SKM-1 treated with dmso at 0.1 percent for 144 hours (cell line): ENCODE results near the gene FAM237B.

Experiments used
- DNase-seq: peaks from one replicate; lab custom pipeline; 2025; ENCODE audit not compliant: unreplicated experiment; lab: John Stamatoyannopoulos, UW

The FAM237B gene

GRCh38 chr7:90298145-90299038, 22.7 kb downstream of the FAM237B start:
- peak; percentile 32 for DNase-seq

- DNase-seq = peak; percentile 18
Observed at GRCh38 chr7:90290244-90291113, 30.6 kb downstream of the FAM237B start.

- no peak for DNase-seq
Observed at GRCh38 chr7:90288154-90288553, 33.0 kb downstream of the FAM237B start.

- DNase-seq = no peak
Observed at GRCh38 chr7:90276033-90276728, 44.9 kb downstream of the FAM237B start.

GRCh38 chr7:90274161-90274560, 46.9 kb downstream of the FAM237B start:
- DNase-seq = no peak

GRCh38 chr7:90272242-90272641, 48.9 kb downstream of the FAM237B start:
- no peak for DNase-seq

- DNase-seq = no peak
Observed at GRCh38 chr7:90271753-90272152, 49.4 kb downstream of the FAM237B start.

- DNase-seq = no peak
Observed at GRCh38 chr7:90270431-90271178, 50.5 kb downstream of the FAM237B start.

- no peak for DNase-seq
Observed at GRCh38 chr7:90269163-90269562, 51.9 kb downstream of the FAM237B start.

GRCh38 chr7:90267263-90267858, 53.7 kb downstream of the FAM237B start:
- DNase-seq = no peak

GRCh38 chr7:90266808-90267207, 54.3 kb downstream of the FAM237B start:
- no peak for DNase-seq
